IgD-negative memory B cell (primary cell): ENCODE results near the gene EIF3A. TPM values are rescaled to one million over a fixed set of nuclear protein-coding genes. Genes with fewer than 3 reads are reported as not detected.

ENCODE experiments used
- H3K27ac Mint-ChIP-seq, 3 donors: one replicate each; pipeline ENCODE4 v1.8.0; 2020 to 2022; ENCODE audit warnings: mild to moderate bottlenecking in 3 of 3, mixed read lengths in 3 of 3, moderate library complexity in 1 of 3
- H3K27me3 Mint-ChIP-seq: one replicate; pipeline ENCODE4 v1.8.0; 2021; ENCODE audit warnings: mixed read lengths
- H3K36me3 Mint-ChIP-seq: one replicate; pipeline ENCODE4 v1.8.0; 2020; ENCODE audit warnings: mild to moderate bottlenecking, mixed read lengths
- H3K4me1 Mint-ChIP-seq, 3 donors: one replicate each; pipeline ENCODE4 v1.8.0; 2020 to 2022; ENCODE audit warnings: mixed read lengths in 3 of 3, mild to moderate bottlenecking in 1 of 3
- H3K4me3 Mint-ChIP-seq, 4 donors: one replicate each; pipeline ENCODE4 v1.8.0; 2020 to 2022; ENCODE audit warnings: mild to moderate bottlenecking in 4 of 4, mixed read lengths in 4 of 4, moderate library complexity in 3 of 4
- H3K9me3 Mint-ChIP-seq, 3 donors: one replicate each; pipeline ENCODE4 v1.8.0; 2020 to 2021; ENCODE audit warnings: mixed read lengths in 3 of 3, mild to moderate bottlenecking in 1 of 3
- polyA plus RNA-seq: library from polyadenylated mRNA; unstranded; fragments of 300-500 nt; fragmentation: Illumina TruSeq; gene quantifications from one replicate; pipeline ENCODE4 v1.2.3, GENCODE V29; 2021

EIF3A gene
- polyA plus RNA-seq, 1 donor from 2014 or later: 60.9 TPM

DNA sequence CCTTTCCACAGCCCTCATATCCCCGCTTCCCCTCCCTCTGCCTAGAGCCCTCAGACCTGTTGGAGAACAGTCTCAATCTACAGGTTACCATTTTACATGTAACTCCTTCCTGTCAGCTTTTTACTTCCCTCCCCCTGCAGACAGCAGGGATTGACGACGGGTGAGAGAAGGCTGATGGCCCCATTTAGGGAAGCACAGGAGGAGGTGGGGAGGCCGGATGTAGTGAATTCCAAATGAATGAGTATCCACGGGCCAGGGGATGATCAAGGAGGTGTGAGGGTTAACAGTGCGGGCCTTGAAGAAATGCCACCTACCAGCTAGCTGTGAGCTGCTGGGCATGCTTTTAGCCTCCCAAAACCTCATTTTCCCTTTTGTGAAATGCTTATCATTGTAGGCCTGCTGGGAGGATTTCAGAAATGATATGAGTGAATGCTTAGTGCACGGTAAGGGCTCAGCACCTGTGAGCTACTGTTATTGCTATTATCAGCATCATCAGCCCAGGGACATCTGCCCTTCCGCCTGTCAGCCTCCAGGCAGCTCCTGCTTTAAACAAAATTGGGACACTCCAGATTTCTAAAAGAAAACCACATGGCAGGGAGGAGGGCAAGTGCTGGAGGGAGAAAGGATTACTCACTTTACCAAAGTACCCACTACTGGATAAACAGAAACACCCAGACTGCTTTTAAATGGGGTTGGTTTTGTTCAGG, 57.6 kb downstream of the EIF3A start:
- Mint-ChIP-seq H3K9me3 (peaks cover 2 to 5% (median 4%) of the 10 kb centered on the region in 3 donors), H3K4me3 (no peak overlapping the region), H3K27ac (no peak overlapping the region), H3K4me1 (no peaks in the 10 kb centered on the region), H3K36me3 (no peaks in the 10 kb centered on the region), H3K27me3 (peaks cover 5% of the 10 kb centered on the region)

DNA sequence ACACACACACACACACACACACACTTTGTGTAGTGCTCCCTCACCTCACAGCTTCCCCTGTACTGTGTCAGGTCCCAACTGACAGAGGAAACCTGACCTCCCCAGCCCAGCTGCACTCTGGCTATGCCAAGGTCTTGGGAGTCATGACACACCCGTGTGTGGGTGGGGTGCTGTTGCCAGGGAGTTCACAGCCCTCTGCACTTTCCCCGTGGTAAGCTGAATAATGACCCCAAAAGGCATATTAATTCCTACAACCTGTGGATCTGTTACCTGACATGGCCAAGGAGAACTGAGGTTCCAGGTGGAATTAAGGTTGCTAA, 60.0 kb downstream of the EIF3A start:
- H3K4me1 Mint-ChIP-seq: no peaks in the 10 kb centered on the region
- H3K4me3 Mint-ChIP-seq: no peak overlapping the region
- H3K27ac Mint-ChIP-seq: peak overlapping the region in 1 of 3 donors; percentile 79
- H3K27me3 Mint-ChIP-seq: peaks cover 8% of the 10 kb centered on the region
- H3K36me3 Mint-ChIP-seq: no peaks in the 10 kb centered on the region
- H3K9me3 Mint-ChIP-seq: peaks cover 2 to 5% (median 4%) of the 10 kb centered on the region in 3 donors

DNA sequence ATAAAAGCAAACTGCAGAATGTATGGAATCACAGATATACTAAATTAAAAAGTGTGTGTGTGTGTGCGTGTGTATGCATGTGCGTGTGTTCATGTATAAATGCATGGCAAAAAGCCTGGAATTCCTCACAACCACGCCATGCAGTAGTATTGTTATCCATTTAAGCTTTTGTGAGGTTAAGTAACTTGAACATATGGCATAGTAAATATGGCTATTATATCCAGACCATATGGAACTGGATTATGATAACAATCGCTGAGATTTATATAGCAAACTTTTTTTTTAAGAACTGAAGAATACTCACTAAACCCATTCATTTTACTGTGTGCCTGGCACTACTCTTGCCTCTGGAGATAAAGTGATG, 73.4 kb downstream of the EIF3A start:
- Mint-ChIP-seq H3K36me3 (no peaks in the 10 kb centered on the region), H3K27ac (no peak overlapping the region), H3K27me3 (peaks cover 20% of the 10 kb centered on the region), H3K4me3 (no peak overlapping the region), H3K4me1 (no peaks in the 10 kb centered on the region), H3K9me3 (peaks cover 0 to 2% (median 0%) of the 10 kb centered on the region in 3 donors)

DNA sequence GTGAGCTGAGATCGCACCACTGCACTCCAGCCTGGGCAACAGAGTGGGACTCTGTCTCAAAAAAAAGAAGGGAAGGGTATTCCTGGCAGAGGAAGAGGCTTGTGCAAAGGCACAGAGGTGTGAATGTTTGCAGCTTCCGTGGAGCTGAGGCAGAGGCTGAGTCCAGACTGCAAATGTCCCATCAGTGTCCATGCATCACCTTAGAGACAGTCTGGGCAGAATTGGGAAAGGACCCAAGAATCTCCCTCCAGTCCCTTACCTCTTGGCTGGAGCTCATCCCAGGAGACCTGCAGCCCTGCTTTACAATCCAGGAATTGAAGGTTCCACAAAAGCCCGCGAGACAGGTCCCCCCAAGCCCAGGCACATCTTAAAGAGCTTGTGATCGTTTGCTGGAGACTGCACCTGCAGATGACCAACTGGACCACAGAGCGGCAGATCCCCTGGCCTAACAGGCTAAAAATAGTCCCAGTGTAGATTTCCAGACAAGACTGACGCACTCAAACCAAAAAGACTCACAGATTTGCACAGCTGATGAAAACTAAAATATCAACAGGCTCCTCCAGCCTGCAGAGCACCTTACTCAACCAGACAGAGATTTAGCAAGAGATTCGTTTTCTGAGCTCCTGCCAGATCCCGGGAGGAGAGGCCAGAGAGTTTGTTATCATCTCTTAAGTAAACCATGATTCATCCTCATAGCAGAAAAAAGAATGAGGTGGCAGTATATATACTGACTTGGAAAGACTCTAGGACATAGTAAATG, 74.0 kb downstream of the EIF3A start:
- no peaks in the 10 kb centered on the region for H3K36me3 Mint-ChIP-seq
- peak overlapping the region in 1 of 3 donors; percentile 28 for H3K27ac Mint-ChIP-seq
- H3K9me3 Mint-ChIP-seq: peaks cover 0 to 3% (median 0%) of the 10 kb centered on the region in 3 donors
- H3K4me1 Mint-ChIP-seq: no peaks in the 10 kb centered on the region
- H3K4me3 Mint-ChIP-seq: no peak overlapping the region
- H3K27me3 Mint-ChIP-seq: peaks cover 21% of the 10 kb centered on the region

DNA sequence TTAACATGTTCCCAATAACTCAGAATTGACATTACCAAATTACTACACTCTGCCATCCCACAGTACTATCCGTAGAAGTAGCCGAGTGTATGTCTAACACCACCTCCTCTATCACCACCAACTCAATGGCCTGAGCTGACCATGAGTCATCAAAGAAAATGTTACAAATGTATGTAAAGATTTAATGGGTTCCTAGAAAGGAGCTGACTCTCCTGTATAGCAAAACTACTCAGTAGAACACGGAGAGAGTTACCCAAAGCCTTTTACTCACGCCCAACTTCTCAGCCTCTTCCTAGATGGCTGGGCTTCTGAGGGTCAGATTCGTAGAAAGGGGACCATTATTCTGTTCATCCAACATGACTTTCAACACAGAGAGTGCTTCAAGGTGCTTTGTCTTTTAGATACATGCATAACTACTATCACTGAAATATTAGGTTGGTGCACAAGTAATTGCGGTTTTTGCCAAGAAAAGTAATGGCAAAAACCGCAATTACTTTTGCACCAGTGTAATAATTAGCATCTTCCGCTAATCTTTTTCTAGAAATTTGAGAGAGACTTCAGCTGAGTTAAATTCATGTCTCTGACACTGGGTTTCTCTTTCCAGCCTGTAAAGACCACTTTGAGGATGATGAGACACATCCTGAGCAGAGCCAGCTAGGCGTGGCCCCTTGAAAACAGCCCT, 75.1 kb downstream of the EIF3A start:
- Mint-ChIP-seq H3K36me3 (no peaks in the 10 kb centered on the region), H3K4me3 (no peak overlapping the region), H3K27ac (no peak overlapping the region), H3K27me3 (peaks cover 19% of the 10 kb centered on the region), H3K9me3 (peaks cover 0 to 3% (median 0%) of the 10 kb centered on the region in 3 donors), H3K4me1 (no peaks in the 10 kb centered on the region)

DNA sequence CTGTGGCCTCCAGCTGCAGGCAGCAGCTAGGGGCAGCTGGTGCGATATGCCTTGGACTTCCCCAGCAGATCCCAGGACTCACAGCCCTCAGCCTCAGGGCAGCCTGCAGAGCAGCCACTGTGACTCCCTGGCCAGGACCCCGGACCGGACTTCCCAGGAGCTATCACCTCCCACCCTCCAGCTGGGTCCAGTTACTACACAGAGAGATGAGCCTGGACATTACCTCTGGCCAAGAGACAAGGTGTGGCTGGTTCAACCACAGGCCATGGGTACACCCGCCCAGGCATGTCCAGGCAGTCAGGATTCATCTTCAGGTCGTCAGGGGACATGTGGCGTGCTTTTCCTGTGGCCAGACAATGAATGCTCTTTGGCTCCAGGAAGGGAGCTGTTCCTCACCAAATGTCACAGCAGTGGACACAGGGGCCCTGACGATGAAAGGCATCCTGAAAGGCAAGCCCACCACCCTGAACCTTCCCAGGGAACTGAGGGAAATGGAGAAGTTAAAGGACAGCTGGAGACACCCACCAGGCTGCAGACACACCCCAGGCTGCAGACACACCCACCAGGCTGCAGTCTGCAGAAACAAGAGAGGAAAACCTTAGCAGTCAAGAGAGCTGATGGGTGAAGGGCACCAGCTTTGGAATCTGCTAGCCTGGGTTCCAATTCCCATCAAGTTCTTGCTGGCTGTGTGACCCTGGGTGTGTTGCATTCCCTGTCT, 76.9 kb downstream of the EIF3A start:
- H3K36me3 Mint-ChIP-seq: no peaks in the 10 kb centered on the region
- H3K9me3 Mint-ChIP-seq: peaks cover 0 to 3% (median 0%) of the 10 kb centered on the region in 3 donors
- no peak overlapping the region for H3K4me3 Mint-ChIP-seq
- peaks cover 14% of the 10 kb centered on the region for H3K27me3 Mint-ChIP-seq
- no peaks in the 10 kb centered on the region for H3K4me1 Mint-ChIP-seq
- no peak overlapping the region for H3K27ac Mint-ChIP-seq

DNA sequence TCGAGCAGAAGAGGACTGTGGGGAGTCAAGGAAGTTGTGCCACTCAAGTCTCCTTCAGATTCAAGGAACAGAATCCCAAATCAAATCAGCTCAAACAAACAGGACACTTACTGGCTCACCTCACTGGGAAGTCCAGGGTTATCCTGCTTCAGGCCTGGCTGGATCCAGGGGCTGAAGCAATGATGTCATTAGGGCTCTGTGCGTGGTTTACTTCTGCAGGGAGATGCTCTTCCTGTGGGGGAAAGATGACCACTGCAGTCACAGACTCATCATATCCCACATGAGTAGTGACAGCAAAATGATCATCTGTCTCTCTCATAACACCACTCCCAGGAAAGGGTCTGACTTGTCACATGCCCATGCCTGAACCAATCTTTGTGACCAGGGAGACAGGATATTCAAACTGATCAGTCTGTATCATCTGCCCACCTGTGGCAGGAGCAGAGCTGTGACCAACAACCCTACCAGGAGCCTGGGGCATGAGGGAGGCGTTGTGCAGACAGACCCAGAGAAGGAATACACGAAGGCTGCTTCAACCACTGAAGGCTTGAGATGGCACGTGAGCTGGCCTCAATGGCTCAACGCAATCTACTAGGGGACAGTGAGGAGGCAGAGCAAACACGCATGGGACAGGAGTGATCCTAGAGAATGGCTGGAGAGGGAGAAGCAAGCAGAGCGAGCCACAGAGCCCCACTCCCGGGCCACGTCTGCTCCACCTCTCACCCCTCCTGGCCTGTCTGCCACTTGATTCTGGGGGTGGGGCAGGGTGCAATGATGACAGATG, 78.7 kb downstream of the EIF3A start:
- no peaks in the 10 kb centered on the region for H3K4me1 Mint-ChIP-seq

DNA sequence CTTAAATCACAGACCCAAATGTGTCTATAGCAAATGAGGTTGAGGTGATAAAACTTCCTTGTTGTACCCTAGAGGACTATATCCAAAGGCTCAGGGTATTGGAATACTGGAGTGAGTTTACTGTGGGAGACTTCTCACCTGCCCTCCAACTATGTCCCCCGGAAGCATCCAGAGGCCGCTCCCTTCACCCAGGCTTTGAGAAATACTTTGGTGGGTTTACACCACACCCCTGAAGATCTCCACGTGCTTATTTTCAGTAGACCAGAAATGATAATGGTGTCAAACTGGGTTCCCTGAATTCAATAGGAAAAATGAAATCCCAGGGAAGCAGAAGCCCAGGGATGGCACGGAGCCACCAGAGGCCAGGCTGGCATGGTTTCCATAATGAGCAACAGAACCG, 82.4 kb downstream of the EIF3A start:
- Mint-ChIP-seq H3K27me3 (peaks cover 12% of the 10 kb centered on the region), H3K36me3 (peaks cover 2% of the 10 kb centered on the region), H3K4me1 (no peaks in the 10 kb centered on the region), H3K4me3 (no peak overlapping the region), H3K9me3 (peaks cover 0 to 3% (median 0%) of the 10 kb centered on the region in 3 donors), H3K27ac (no peak overlapping the region)

More for the DNA sequence above, 78.7 kb downstream of the EIF3A start:
- Mint-ChIP-seq H3K36me3 (peaks cover 2% of the 10 kb centered on the region), H3K9me3 (peaks cover 0 to 3% (median 0%) of the 10 kb centered on the region in 3 donors), H3K27ac (no peak overlapping the region), H3K4me3 (no peak overlapping the region), H3K27me3 (peaks cover 15% of the 10 kb centered on the region)

DNA sequence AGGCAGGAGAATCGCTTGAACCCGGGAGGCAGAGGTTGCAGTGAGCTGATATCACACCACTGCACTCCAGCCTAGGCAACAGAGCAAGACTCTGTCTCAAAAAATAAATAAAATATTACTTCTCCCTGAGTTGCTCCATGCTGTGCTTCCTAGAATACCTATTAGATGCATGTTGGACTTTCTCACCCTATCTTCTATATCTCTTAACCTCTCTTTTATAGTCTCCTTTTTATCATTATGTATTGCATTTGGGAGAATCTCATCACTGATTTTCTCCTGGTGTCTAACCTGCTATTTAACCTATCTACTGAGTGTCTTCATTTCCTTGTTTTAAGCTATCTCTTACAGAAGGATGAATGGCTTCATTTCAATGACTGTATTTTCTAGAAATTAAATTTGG, 83.2 kb downstream of the EIF3A start:
- peaks cover 0 to 3% (median 0%) of the 10 kb centered on the region in 3 donors for H3K9me3 Mint-ChIP-seq
- peaks cover 2% of the 10 kb centered on the region for H3K36me3 Mint-ChIP-seq
- peaks cover 9% of the 10 kb centered on the region for H3K27me3 Mint-ChIP-seq
- H3K4me3 Mint-ChIP-seq: no peak overlapping the region
- H3K4me1 Mint-ChIP-seq: no peaks in the 10 kb centered on the region
- no peak overlapping the region for H3K27ac Mint-ChIP-seq

DNA sequence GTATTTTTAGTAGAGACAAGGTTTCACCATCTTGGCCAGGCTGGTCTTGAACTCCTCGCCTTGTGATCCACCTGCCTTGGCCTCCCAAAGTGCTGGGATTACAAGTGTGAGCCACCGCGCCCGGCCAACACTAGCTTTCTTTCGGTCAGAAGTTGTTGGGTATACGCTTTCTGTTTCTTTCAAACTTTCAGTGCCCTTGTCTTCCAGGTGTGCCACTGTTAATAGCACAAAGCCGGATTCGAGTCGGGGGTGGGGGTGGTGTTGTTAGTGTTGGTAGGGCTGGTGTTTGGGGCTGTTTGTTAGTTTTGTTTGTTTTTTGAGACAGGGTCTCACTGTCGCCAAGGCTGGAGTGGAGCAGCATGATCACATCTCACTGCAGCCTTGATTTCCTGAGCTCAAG, 84.9 kb downstream of the EIF3A start:
- H3K36me3 Mint-ChIP-seq: peaks cover 2% of the 10 kb centered on the region
- peaks cover 6% of the 10 kb centered on the region for H3K27me3 Mint-ChIP-seq
- H3K4me1 Mint-ChIP-seq: no peaks in the 10 kb centered on the region
- no peak overlapping the region for H3K4me3 Mint-ChIP-seq
- no peaks in the 10 kb centered on the region for H3K9me3 Mint-ChIP-seq
- no peak overlapping the region for H3K27ac Mint-ChIP-seq

DNA sequence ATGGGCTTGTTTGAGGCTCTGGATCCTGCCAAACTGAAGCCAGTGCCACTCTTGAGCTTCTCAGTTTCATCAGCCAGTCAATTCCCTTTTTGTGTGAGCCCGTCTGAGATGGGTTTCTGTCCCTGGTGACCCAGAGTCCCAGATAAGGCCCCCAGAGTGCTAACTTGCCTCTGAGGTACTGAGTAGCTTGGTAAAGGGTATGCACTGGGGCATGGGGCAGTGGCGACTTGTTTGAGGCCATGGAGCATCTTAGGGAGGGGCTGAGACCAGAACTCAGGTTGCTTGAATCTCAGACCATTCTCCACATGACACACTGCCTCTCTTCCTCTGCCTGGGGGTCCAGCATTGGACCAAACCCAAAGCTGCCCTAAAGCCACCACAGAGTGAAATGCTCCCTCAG, 86.3 kb downstream of the EIF3A start:
- peaks cover 4% of the 10 kb centered on the region for H3K36me3 Mint-ChIP-seq
- no peak overlapping the region for H3K4me3 Mint-ChIP-seq
- no peaks in the 10 kb centered on the region for H3K9me3 Mint-ChIP-seq
- no peaks in the 10 kb centered on the region for H3K4me1 Mint-ChIP-seq
- no peak overlapping the region for H3K27ac Mint-ChIP-seq
- H3K27me3 Mint-ChIP-seq: peaks cover 6% of the 10 kb centered on the region

DNA sequence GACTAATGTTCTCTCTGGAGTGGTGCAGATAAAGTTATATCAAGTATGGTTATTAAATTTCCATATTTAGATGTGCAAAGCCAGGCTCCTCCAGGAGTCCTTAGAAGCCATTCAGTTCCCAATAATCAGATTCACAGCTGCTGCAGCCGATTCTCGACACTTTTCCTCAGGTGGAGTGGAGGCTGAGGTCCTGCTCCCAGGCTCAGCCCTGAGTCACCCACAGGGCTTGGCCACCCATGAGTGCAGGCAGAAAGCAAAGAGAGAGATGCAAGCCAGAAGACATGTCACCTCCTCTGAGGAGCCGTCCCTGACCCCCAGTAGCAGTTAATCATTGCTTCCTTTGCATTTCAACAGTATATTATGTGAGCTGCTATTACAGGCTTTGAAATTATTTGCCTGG, 87.4 kb downstream of the EIF3A start:
- H3K36me3 Mint-ChIP-seq: peaks cover 4% of the 10 kb centered on the region
- no peaks in the 10 kb centered on the region for H3K4me1 Mint-ChIP-seq
- H3K27ac Mint-ChIP-seq: no peak overlapping the region
- H3K9me3 Mint-ChIP-seq: no peaks in the 10 kb centered on the region
- H3K4me3 Mint-ChIP-seq: no peak overlapping the region
- peaks cover 6% of the 10 kb centered on the region for H3K27me3 Mint-ChIP-seq

DNA sequence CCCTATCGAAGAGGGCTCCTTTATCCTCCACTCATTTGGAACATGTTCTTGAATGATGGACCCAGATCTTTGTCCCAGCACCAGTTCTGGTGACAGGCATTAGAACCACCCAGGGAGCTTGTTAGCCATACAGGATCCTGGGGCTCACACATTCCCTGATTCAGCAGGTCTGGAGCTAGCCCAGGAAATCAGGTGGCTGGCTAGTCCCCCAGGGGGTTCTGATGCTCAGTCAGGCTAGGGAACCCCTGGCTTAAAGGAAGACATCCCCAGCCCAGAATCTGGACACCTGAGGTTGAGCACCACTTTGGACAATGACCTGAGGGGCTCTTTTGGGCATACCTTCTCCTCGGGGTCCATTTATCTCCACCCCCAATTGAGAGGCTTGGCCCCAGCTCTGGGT, 88.1 kb downstream of the EIF3A start:
- peaks cover 4% of the 10 kb centered on the region for H3K36me3 Mint-ChIP-seq
- peaks cover 3% of the 10 kb centered on the region for H3K27me3 Mint-ChIP-seq
- H3K27ac Mint-ChIP-seq: no peak overlapping the region
- no peak overlapping the region for H3K4me3 Mint-ChIP-seq
- no peaks in the 10 kb centered on the region for H3K9me3 Mint-ChIP-seq
- H3K4me1 Mint-ChIP-seq: peaks cover 0 to 3% (median under 1%) of the 10 kb centered on the region in 3 donors

DNA sequence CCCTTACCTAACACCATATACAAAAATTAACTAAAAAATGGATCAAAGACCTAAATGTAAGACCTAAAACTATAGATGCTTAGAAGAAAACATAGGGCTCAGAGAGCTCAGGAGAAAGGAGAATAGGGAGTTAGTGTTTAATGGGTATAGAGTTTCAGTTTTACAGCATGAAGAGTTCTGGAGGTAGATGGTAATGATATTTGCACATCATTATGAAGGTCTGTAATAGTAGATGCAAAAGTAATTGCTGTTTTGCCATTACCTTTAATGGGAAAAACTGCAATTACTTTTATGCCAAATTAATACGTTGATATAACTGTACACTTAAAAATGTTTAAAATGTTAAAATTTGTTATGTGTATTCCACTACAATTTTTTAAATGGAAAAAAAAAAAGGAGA, 90.3 kb downstream of the EIF3A start:
- Mint-ChIP-seq H3K36me3 (peaks cover 2% of the 10 kb centered on the region), H3K4me1 (peaks cover 4 to 8% (median 8%) of the 10 kb centered on the region in 3 donors)

More for the DNA sequence above, 90.3 kb downstream of the EIF3A start:
- no peak overlapping the region for H3K4me3 Mint-ChIP-seq
- H3K27me3 Mint-ChIP-seq: no peaks in the 10 kb centered on the region
- H3K27ac Mint-ChIP-seq: no peak overlapping the region
- H3K9me3 Mint-ChIP-seq: peaks cover 0 to 6% (median 4%) of the 10 kb centered on the region in 3 donors
